GM10266 (cell line): ENCODE data around the gene PAGE4.

Source experiments
- DNase-seq: peaks from one replicate; pipeline ENCODE4 v3.0.0; 2012; ENCODE audit errors: extremely low spot score
- CTCF ChIP-seq: IDR thresholded peaks from 2 replicates; pipeline ENCODE4 v1.5.1; 2012; ENCODE audit warnings: mild to moderate bottlenecking, low read depth; ENCODE audit not compliant: control insufficient read depth, insufficient read depth; ENCODE audit errors: missing control alignments

Gene PAGE4

GRCh38 chrX:49846522-49846921, 17.4 kb downstream of the PAGE4 start:
- TF ChIP-seq CTCF: no peak

GRCh38 chrX:49848275-49848674, 19.2 kb downstream of the PAGE4 start:
- TF ChIP-seq CTCF: no peak
- DNase-seq: no peak

More at GRCh38 chrX:49846522-49846921, 17.4 kb downstream of the PAGE4 start:
- DNase-seq: no peak

GRCh38 chrX:49850028-49850427, 20.9 kb downstream of the PAGE4 start:
- no peak for DNase-seq

GRCh38 chrX:49853661-49854060, 24.6 kb downstream of the PAGE4 start:
- no peak for TF ChIP-seq CTCF
- no peak for DNase-seq

More at GRCh38 chrX:49850028-49850427, 20.9 kb downstream of the PAGE4 start:
- TF ChIP-seq CTCF: no peak

GRCh38 chrX:49856819-49857218, 27.7 kb downstream of the PAGE4 start:
- DNase-seq: no peak

GRCh38 chrX:49858341-49858740, 29.2 kb downstream of the PAGE4 start:
- no peak for DNase-seq
- no peak for TF ChIP-seq CTCF

More at GRCh38 chrX:49856819-49857218, 27.7 kb downstream of the PAGE4 start:
- TF ChIP-seq CTCF: no peak

- no peak for TF ChIP-seq CTCF
- DNase-seq: no peak
These were observed 30.4 kb downstream of the PAGE4 start for GRCh38 chrX:49859491-49859890.
